Neural crest cell (in vitro differentiated cells): ENCODE results near the gene VMAC. TPM values are rescaled to one million over a fixed set of nuclear protein-coding genes. Genes with fewer than 3 reads are reported as not detected.

Experiments used
- DNase-seq: peaks from one replicate; pipeline ENCODE4 v3.0.0; 2021; ENCODE audit warnings: low read depth, mixed read lengths, low spot score
- H3K27ac Mint-ChIP-seq: one replicate; pipeline ENCODE4 v1.8.0; 2021; ENCODE audit warnings: mild to moderate bottlenecking, mixed read lengths; ENCODE audit not compliant: unreplicated experiment
- H3K27me3 Mint-ChIP-seq: 2 replicates; pipeline ENCODE4 v1.8.0; 2021; ENCODE audit warnings: low read depth, mild to moderate bottlenecking, mixed read lengths
- H3K36me3 Mint-ChIP-seq: 2 replicates; pipeline ENCODE4 v1.8.0; 2021; ENCODE audit warnings: low read depth, mild to moderate bottlenecking, mixed read lengths
- H3K4me1 Mint-ChIP-seq: 2 replicates; pipeline ENCODE4 v1.8.0; 2021; ENCODE audit warnings: mixed read lengths
- H3K4me3 Mint-ChIP-seq: one replicate; pipeline ENCODE4 v1.8.0; 2021; ENCODE audit warnings: mild to moderate bottlenecking, mixed read lengths
- H3K9me3 Mint-ChIP-seq: 2 replicates; pipeline ENCODE4 v1.8.0; 2021; ENCODE audit warnings: mixed read lengths
- total RNA-seq: library from RNA; stranded (reverse); gene quantifications from 2 replicates; pipeline ENCODE4 v1.2.1, GENCODE V29; 2021
- TF ChIP-seq, protein P1 (sequence below): fragments of 200-600 bp; sonication (generic); conservative IDR thresholded peaks from 2 replicates; pipeline ENCODE4 v1.5.0; 2021; ENCODE audit warnings: antibody characterized with exemption, mild to moderate bottlenecking

Gene VMAC
- total RNA-seq, 1 donor from 2014 or later: 0.89 TPM

GRCh38 chr19:5943623-5944022, 39.0 kb downstream of the VMAC start:
- Mint-ChIP-seq H3K4me3 (no peak overlapping the region), H3K9me3 (no peaks in the 10 kb centered on the region), H3K27me3 (no peaks in the 10 kb centered on the region), H3K27ac (no peak overlapping the region), H3K4me1 (peaks cover 52% of the 10 kb centered on the region), H3K36me3 (peaks cover 2% of the 10 kb centered on the region)
- TF ChIP-seq, protein P1, sequence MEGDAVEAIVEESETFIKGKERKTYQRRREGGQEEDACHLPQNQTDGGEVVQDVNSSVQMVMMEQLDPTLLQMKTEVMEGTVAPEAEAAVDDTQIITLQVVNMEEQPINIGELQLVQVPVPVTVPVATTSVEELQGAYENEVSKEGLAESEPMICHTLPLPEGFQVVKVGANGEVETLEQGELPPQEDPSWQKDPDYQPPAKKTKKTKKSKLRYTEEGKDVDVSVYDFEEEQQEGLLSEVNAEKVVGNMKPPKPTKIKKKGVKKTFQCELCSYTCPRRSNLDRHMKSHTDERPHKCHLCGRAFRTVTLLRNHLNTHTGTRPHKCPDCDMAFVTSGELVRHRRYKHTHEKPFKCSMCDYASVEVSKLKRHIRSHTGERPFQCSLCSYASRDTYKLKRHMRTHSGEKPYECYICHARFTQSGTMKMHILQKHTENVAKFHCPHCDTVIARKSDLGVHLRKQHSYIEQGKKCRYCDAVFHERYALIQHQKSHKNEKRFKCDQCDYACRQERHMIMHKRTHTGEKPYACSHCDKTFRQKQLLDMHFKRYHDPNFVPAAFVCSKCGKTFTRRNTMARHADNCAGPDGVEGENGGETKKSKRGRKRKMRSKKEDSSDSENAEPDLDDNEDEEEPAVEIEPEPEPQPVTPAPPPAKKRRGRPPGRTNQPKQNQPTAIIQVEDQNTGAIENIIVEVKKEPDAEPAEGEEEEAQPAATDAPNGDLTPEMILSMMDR: no peak
- no peak for DNase-seq

DNA sequence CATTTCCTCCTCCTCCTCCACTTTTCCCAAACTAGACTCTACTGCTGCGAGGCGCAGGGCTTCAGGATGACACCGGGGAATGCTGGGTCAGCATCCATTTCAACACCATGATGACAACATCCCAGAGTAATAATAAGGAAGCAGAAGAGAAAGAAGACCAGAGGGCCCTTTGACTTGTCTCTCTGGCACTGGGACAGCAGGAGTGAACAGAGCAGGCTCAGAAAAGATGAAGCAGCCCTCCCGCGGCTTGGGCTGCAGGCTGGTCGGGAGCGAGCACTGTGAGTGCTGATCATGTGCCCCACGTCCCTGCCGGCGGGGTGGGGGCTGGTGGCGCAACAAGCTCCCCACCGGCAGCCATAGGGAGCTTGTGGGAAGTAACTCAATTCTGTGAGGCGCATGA, 42.8 kb downstream of the VMAC start:
- peak overlapping the region; percentile 92 for H3K27ac Mint-ChIP-seq
- H3K9me3 Mint-ChIP-seq: no peaks in the 10 kb centered on the region
- H3K36me3 Mint-ChIP-seq: peaks cover 5% of the 10 kb centered on the region
- peaks cover 77% of the 10 kb centered on the region for H3K4me1 Mint-ChIP-seq
- H3K4me3 Mint-ChIP-seq: peak overlapping the region; percentile 6
- TF ChIP-seq, protein P1: no peak
- no peak for DNase-seq
- H3K27me3 Mint-ChIP-seq: no peaks in the 10 kb centered on the region

- Mint-ChIP-seq H3K4me1 (peaks cover 79% of the 10 kb centered on the region), H3K4me3 (no peak overlapping the region), H3K9me3 (no peaks in the 10 kb centered on the region), H3K27me3 (no peaks in the 10 kb centered on the region), H3K36me3 (peaks cover 5% of the 10 kb centered on the region), H3K27ac (peak overlapping the region; percentile 32)
- no peak for DNase-seq
- TF ChIP-seq, protein P1: no peak
Measured at GRCh38 chr19:5948752-5949564, 44.3 kb downstream of the VMAC start.

- Mint-ChIP-seq H3K4me3 (no peak overlapping the region), H3K27me3 (no peaks in the 10 kb centered on the region), H3K9me3 (no peaks in the 10 kb centered on the region), H3K4me1 (peaks cover 83% of the 10 kb centered on the region), H3K27ac (no peak overlapping the region), H3K36me3 (peaks cover 5% of the 10 kb centered on the region)
- TF ChIP-seq, protein P1: no peak
- no peak for DNase-seq
Measured at GRCh38 chr19:5949792-5950305, 45.2 kb downstream of the VMAC start.

DNA sequence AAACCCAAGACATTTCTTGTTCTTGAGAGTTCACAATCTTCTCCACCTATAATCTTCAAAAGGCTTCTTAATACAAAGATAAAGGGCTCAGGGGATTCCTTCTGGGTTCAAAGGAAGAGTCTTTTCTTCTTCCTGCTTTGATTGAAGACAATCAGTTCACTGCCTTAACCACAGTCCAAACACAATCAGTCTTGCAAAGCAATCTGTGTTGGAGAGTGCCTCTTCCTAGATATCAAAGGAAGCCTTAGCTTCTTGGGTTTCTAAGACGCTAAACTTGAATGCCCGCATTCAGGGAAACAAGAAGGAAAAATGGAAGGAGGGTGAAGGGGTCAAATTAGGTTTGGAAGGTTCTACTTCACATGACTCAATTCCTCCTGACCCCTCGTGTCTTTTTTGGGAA, 46.1 kb downstream of the VMAC start:
- peaks cover 5% of the 10 kb centered on the region for H3K36me3 Mint-ChIP-seq
- DNase-seq: no peak
- H3K4me1 Mint-ChIP-seq: peaks cover 81% of the 10 kb centered on the region
- H3K9me3 Mint-ChIP-seq: no peaks in the 10 kb centered on the region
- no peaks in the 10 kb centered on the region for H3K27me3 Mint-ChIP-seq
- H3K27ac Mint-ChIP-seq: peak overlapping the region; percentile 1
- TF ChIP-seq, protein P1: no peak
- peak overlapping the region; percentile 60 for H3K4me3 Mint-ChIP-seq
